HG03469 (cell line): ENCODE measurements around the gene CRADD.

Source experiments
- ATAC-seq: cut with Tn5 transposase; IDR thresholded peaks from one replicate; pipeline ENCODE4 v1.9.1; 2021; ENCODE audit warnings: mild to moderate bottlenecking, moderate library complexity, moderate number of reproducible peaks; ENCODE audit not compliant: unreplicated experiment

Gene CRADD

GRCh38 chr12:93836620-93837260 lies 159.6 kb downstream of the CRADD start:
- no peak for ATAC-seq

GRCh38 chr12:93838193-93838592 lies 161.0 kb downstream of the CRADD start:
- no peak for ATAC-seq

GRCh38 chr12:93839064-93839463 lies 161.9 kb downstream of the CRADD start:
- ATAC-seq = no peak

- ATAC-seq = no peak
Measured at GRCh38 chr12:93841671-93842070, 164.5 kb downstream of the CRADD start.

GRCh38 chr12:93844164-93844784 lies 167.1 kb downstream of the CRADD start:
- ATAC-seq = no peak

GRCh38 chr12:93846936-93847516 lies 169.9 kb downstream of the CRADD start:
- ATAC-seq = no peak

- peak; percentile 75 for ATAC-seq
Measured at GRCh38 chr12:93847517-93848474, 170.6 kb downstream of the CRADD start.

- ATAC-seq = no peak
Measured at GRCh38 chr12:93848523-93849101, 171.4 kb downstream of the CRADD start.

GRCh38 chr12:93849946-93850345 lies 172.8 kb downstream of the CRADD start:
- no peak for ATAC-seq

- no peak for ATAC-seq
Measured at GRCh38 chr12:93850481-93851256, 173.5 kb downstream of the CRADD start.

GRCh38 chr12:93851257-93851671 lies 174.1 kb downstream of the CRADD start:
- ATAC-seq = no peak

GRCh38 chr12:93852173-93852591 lies 175.0 kb downstream of the CRADD start:
- no peak for ATAC-seq

GRCh38 chr12:93853698-93854478 lies 176.7 kb downstream of the CRADD start:
- ATAC-seq = no peak

- no peak for ATAC-seq
Measured at GRCh38 chr12:93855261-93855660, 178.1 kb downstream of the CRADD start.

GRCh38 chr12:93856611-93857010 lies 179.4 kb downstream of the CRADD start:
- ATAC-seq = no peak

GRCh38 chr12:93857279-93857938 lies 180.2 kb downstream of the CRADD start:
- ATAC-seq = no peak

- ATAC-seq = no peak
Measured at GRCh38 chr12:93857991-93858447, 180.8 kb downstream of the CRADD start.

GRCh38 chr12:93860668-93861373 lies 183.6 kb downstream of the CRADD start:
- ATAC-seq = no peak
